Hair follicular keratinocyte (primary cell): ENCODE results near the gene FMNL1. TPM values are rescaled to one million over a fixed set of nuclear protein-coding genes. Genes with fewer than 3 reads are reported as not detected.

Experiments used
- total RNA-seq: library from RNA; depleted of rRNA; stranded (reverse); fragments of >200 nt; gene quantifications from 2 replicates; pipeline ENCODE4 v1.2.3, GENCODE V29; 2015

Gene FMNL1
- total RNA-seq, result 1.1 and 5.2 TPM in 2 replicates

GRCh38 chr17:45221081-45222013 is at the start of gene FMNL1:
Gene FMNL1 (plus strand): TSS chr17:45221885. CDS start chr17:45222125, 240 bp downstream.

GRCh38 chr17:45261577-45262515 is 40.2 kb downstream of the FMNL1 start, which contains the start of gene SPATA32:
Gene SPATA32 (minus strand): TSS chr17:45262094. CDS start chr17:45262016, 78 bp downstream.

Other genes starting within 250 kb of the FMNL1 start
- 44.2 and 64.7 TPM in 2 replicates for gene DCAKD, start 170.3 kb upstream of the FMNL1 start, total RNA-seq
- 75.7 and 122 TPM in 2 replicates for gene NMT1, start 160.6 kb upstream of the FMNL1 start, total RNA-seq
- gene PLCD3, start 89.4 kb upstream of the FMNL1 start, total RNA-seq, result 66.8 and 126 TPM in 2 replicates
- 2.0 and 5.6 TPM in 2 replicates for gene ACBD4, start 86.2 kb upstream of the FMNL1 start, total RNA-seq
- gene HEXIM1, start 73.4 kb upstream of the FMNL1 start, total RNA-seq, result 11.4 and 15.2 TPM in 2 replicates
- gene HEXIM2, start 60.0 kb upstream of the FMNL1 start, total RNA-seq, result 3.5 and 5.5 TPM in 2 replicates
- not detected in 2 replicates for gene SPATA32, start 40.2 kb downstream of the FMNL1 start, total RNA-seq
- gene MAP3K14, start 95.1 kb downstream of the FMNL1 start, total RNA-seq, result 3.3 and 5.6 TPM in 2 replicates
- gene ARHGAP27, start 211.0 kb downstream of the FMNL1 start, total RNA-seq, result 18.7 and 21.9 TPM in 2 replicates